AG08395 (cell line): ENCODE results near the gene LIN28B.
"Not testable (repeated sequence)": the region's sequence is repeated elsewhere in the genome, so short reads cannot be mapped to it uniquely, and the experiment has no call there.

Source experiments
- DNase-seq: peaks from one replicate; pipeline ENCODE4 v3.0.0; 2012; ENCODE audit warnings: mixed read lengths, low spot score

LIN28B gene, protein sequence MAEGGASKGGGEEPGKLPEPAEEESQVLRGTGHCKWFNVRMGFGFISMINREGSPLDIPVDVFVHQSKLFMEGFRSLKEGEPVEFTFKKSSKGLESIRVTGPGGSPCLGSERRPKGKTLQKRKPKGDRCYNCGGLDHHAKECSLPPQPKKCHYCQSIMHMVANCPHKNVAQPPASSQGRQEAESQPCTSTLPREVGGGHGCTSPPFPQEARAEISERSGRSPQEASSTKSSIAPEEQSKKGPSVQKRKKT

DNA sequence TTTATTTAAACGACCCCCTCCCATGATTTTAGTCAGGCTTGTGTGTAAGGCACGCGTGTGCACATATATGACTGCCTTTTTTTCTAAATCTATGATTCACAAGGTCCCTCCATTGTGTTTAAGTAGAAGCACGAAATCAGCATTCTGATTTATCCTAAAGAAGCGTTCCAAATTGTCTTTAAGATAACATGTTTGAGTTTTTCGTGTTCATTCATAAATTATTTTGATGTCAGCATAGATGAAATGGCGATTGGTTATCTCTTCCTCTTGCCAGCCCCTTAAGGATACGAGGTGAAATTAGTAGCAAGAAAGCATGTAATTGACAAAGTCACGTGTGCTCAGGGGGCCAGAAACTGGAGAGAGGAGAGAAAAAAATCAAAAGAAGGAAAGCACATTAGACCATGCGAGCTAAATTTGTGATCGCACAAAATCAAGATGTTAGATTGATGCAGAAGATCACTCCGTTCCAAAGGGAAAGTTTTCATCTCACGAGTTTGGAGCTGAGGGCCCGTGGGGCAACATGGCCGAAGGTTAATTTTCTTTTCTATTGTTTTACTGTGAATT lies at the start of gene LIN28B:
Gene LIN28B, plus strand, starts transcription at position 377 of the 564 bp plus-strand sequence. Its CDS starts 144 bp downstream, at position 521.
- DNase-seq: no peak

DNA sequence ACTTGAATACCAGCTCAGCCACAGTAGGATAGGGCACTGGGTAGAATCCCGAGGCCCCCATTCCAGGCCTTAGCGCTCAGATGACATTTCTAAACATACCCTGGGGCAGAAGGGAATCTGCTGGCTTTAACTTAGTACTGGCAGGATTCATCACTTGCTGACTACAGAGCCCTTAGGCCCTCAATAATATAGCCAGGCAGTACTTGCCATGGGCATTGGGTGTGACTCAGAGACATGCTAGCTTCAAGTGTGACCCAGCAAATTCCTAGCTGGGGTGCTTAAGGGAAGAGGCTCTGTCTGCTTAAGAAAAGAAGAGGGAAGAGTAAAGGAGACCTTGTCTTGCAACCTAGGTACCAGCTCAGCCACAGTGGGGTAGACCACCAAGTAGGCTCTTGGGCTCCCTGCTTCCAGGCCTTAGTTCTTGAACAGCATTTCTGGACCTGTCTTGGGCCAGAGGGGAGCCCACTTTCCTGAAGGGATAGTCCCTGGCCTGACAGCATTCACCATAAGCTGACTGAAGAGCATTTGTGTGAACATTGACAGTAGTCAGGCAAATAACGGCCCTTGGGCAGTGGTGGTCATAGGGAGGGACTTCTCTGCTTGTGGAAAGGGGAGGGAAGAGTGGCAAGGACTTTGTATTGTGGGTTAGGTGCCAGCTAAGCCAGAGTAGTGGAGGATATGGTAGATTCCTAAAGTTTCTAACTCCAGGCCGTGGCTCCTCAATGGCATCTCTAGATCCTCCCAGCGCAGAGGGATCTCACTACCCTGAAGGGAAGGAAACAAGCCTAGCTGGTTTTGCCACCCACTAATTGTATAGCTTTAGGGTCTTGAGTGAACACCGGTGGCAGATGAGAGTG lies 48.6 kb upstream of the LIN28B start:
- DNase-seq: no peak

DNA sequence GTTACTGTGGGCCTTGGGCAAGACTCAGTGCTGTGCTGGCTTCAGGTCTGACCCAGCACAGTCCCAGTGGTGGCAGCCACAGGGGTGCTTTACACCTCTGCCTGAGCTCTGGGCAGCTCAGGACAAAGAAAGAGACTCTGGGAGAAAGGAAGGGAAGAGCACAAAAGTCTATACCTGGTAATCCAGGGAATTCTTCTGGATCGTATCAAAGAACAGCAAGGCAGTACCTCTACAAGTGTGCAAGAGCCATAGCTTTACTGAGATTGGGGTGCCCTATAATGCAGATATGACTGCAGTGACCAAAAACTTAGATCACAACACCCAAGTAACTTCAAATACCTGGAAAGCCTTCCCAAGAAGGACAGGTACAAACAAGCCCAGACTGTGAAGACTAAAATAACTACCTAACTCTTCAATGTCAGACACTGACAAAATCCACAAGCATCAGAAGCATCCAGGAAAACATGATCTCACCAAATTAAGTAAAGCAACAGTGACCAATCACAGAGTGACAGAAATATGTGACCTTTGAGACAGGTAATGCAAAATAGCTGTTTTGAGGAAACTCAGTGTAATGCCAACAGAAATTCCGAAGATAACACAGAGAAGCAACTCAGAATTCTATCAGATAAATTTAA lies 47.9 kb upstream of the LIN28B start:
- DNase-seq: no peak

DNA sequence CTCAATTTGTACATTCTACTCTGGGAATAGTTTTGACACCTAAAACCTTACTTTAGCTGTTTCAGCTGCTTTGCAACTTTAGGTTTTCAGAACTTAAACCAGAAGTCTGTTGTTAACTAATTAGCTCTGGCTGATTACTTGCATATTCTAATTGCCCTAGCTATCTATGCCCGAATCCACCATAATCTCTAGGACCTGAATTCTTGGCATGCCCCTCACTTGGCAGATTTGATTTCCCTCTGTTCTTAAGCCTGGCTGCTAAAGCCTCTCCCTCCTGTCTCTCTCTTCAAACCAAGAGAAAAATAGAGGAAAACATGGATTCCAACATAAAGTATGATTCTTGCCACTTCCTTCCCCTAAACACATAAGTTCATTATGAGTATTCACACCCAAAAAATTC lies 35.0 kb upstream of the LIN28B start:
- DNase-seq: no peak

DNA sequence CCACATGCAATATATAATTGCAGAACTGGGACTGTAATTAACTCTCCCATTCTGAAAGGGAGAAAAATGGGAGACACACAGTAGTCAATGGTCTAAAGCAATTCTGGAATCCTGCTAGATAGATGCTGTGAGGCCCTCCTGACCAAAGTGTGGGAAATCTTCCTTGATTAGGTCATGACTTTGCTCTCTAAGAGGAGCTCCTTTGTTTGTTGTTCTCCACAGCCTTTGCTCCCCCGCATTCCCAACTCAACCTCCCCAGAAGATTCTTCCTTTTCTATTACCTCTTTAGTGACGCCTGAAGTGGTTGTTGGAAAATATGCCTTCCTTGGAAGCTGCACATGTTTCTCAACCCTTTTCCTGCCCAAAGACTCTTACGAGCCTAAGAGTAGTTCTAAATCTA lies 28.8 kb upstream of the LIN28B start:
- no peak for DNase-seq

DNA sequence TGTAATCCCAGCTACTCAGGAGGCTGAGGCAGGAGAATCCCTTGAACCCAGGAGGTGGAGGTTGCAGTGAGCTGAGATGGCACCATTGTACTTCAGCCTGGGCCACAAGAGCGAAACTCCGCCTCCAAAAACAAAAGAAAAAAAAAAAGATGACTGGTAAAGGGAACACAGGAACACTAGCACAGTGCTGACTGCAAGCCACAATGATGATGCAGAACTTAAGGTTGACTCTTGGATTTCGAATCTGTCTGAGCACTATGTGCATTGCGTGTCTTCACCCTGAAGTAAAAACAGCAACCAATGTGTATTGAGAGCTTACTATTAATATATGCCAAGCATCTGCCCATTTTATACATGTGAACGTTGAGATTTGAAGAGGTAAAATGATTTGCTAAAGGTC lies 27.6 kb upstream of the LIN28B start:
- no peak for DNase-seq

DNA sequence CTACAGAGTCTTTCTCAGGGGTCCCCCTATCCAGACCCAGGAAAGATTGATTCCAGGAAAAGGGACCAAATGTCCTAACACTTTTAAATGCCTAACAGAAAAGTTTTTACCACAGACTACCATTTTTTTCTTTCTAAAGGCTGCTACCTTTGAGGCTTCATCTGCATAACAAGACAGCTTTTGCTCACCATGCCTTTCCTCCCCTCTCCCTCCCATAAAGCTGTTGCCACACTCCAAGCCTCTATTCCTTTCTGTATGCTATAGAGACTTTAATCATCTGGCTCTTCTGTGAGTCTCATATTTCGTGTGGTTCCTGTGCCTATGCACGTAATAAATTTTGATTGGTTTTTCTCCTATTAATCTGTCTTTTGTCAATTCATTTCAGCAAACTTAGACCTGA lies 26.0 kb upstream of the LIN28B start:
- DNase-seq: no peak

DNA sequence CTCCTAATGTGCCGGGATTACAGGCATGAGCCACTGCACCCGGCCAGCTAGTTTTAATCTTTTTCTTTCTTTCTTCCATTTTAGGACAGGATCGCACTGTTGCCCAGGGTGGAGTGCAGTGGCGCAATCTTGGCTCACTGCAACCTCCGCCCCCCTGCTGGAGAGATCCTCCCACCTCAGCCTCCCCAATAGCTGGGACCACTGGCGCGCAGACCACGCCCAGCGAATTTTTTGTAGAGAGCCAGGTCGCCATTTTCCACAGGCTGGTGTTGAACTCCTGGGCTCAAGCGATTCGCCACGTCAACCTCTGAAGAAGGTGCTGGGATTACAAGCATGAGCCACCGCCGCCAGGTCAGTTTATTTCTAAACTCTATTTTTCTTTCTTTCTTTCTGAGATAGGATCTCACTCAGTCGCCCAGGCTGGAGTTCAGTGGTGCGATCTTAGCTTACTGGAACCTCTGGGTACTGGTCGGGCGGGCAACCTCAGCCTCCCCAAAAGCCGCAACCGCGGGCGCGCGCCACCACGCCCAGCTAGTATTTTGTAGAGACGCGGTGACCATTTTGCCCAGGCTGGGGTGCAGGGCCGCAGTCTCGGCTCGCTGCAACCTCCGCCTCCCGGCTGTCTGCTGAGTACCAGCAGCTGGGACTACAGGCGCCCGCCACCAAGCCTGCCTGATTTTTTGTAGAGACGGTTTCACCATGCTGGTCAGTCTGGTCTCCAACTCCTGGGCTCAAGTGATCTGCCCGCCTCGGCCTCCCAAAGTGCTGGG lies 20.0 kb upstream of the LIN28B start:
- DNase-seq: no peak

DNA sequence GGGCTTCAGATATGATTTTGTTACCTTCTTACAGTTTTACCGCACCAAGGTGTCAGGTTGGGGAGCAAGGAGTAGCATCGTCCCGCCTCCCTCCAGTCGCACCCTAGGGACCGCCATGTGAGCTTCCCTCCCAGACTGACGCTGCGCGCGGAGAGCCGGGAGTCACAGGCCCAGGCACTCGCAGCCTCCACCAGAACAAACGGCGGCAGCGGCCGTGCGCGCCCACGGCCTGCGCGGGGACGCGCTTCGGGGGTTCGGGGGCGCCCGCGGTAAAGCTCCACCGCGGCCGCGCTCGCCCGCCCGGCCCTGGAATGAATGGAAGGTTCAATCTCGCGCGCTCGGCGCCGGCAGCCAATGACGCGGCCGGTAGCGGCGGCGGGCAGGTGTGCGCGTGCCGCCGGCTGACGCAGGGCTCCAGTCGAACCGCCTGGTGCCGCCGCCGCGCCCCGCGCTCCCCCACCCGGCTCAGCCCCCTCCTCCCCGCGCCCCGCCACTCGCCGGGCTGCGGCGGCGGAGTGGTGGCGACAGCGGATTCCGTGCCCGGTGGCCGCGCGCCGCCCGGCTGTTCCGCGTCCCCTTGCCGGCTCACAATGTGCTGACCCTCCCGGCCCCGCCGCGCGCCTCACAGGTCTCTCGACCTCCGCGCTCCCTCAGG lies 16.5 kb upstream of the LIN28B start:
- no peak for DNase-seq

DNA sequence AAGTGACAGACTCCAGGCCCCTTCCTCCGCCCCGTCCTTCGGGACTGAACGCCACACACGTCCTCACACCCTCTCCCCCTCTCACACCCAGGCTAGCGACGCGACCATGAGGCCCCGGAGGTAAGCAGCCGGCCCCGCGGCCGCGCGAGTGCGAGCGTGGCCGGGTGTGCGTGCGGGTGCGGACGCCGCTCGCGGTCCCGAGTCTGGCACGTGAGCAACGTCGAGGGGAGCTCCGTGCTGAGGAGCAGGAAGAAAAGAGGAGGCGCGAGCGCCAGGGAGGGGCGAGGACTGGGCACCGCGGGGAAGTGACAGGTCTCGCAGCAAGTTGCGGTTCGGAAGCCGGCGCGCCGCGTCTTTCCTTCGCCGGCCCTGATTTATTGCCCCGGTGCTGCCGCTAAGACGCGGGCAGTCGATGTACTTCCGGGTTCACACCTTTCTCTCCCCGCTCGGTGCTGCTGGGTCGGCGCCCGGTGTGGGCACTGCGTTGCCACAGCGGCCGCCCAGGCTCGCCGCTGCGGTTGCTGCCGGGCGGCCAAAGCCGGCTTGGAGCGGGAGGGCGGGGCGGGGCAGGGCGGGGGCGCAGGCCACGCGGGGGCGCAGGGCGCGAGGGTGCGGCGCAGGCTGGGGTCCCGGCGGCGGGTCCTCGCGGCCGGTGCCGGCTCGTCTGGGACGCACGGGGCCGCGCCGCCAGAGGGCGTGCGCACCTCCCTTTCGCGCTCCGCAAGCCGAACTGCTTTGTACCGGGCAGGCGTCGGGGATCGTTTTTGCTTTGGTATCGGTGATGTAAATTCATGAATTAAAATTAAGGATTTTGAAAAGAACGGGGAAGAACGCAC lies 15.8 kb upstream of the LIN28B start:
- DNase-seq: peak; percentile 6

DNA sequence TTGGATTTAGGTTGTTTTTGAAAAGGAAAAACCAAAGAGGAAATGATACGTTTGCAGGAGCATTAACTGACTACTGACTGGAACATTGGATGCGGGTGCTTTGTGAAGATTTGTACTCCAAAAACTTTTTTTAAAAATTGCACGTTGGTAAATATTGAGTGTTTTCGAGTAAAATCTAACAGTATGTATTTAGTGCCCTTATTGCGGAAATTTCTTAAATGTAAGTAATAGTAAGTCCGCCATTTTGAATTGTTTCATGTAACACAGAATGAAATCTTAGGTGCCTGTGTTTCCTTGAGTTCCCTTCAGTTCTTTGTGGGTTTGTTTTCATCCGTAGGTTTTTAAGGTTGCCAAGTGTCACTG lies 15.2 kb upstream of the LIN28B start:
- no peak for DNase-seq

DNA sequence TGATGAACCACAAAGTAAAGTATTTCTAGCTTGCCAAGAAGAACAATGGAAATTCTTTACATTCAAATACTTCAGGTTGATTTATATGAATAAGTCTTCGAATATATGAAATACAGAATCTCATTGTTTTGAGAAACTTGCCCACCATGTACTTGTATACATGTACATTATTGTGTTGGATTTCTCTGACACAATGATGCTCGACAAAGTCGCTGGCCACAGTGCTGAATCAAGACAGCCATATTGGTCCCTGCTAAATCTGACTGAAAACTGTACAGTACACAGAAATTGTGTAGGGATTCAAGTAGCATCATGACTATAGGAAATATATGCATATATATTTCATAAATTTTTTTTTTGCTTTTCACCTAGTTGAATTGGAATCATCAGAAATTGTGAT lies 13.1 kb upstream of the LIN28B start:
- DNase-seq: no peak

DNA sequence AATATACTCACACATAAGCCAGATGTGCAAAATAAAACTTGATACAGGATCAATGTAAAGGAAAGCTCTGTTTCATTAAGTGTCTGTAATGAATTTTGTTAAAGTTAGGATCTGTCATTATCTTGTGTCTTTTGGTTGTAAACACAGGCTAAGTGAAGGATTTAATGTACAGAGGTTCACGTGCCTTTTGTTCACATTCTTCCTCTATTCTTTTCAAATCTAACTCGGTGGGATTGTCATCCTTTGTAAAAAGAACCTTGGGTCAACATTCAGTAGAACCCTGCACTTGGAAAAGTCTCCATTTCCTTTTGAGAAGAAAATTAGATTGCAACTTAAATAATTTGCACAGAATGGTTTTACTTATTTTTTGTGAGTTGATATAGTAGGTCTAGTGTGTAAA lies 7.7 kb upstream of the LIN28B start:
- DNase-seq: no peak

DNA sequence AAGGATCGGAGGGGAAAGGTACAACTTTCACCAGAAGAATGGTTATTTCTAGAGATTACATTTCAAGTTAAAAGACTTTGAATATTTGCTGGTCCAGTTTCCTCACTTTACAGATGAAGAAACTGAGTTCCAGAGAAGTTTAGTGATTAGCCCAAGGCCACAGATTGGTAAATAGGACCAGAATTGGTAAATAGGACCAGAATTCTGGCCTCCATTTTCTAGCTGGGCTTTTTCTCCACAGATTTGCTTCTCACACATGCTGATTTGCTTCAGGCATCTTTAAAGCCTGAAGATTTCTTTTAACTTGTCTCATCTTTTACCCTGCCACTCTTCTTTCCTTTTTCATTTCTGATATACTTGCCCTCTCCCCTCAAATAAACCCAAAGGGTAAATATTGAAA lies 5.2 kb upstream of the LIN28B start:
- DNase-seq: no peak

DNA sequence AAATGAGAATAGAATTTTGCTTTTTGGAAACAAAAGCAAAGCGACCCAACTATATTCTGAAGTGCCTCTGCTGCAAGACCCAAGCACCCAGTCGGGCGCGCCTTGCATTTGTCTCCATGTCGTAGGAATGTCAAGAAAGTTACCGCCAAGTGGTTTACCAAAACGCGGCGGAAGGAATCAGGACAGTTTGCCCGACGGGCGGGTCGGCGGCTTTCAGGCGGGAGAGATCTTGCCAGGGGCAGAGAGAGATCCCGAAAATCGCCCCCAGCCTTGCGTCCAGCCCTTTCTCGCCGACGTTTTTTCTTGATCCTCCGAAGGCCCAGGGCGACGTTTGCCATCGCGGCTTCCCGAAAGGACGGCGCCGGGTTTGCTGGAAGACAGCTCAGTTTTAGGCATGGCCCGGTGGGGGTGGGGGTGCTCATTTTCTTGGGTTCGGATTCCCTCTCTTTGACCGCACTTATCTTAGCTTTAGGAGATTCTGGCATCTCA lies 4.0 kb upstream of the LIN28B start:
- DNase-seq: no peak

DNA sequence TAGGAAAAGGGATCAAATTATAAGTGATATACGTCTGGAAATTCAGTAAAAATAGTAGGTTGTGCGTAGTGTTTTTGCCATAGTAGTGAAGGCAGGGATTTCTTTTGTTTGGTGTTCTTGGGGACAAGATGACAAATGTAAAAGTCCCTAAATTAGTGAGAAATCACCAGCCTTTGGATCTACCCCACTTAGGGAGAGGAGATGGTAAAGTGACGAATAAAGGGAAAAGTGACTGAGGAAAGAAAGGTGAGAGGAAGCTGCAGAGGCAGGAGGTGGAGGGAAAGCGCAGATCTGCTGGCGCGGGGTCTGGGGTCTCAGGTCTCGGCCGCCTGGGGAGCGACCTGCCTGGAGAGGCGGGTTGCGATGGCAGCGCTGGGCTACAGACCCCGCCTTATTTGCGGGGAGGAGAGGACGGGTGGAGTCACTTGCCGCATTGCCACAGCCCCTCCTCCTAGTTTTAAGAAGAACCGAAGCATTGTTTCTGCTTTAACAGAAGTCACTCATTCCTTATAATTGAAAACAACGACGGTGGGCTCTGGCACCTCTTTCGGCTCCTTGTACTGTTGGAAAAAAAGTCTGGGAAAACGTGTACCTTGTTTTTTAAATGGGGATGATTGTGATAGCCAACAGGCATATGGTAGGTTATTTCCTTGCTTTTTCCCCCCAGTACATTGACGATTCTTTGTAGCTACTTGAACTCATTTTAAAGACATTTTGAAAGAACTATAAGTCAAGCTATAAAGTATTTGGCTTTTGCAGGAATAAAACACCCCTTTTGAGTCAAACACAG lies 3.3 kb upstream of the LIN28B start:
- not testable (repeated sequence) for DNase-seq

DNA sequence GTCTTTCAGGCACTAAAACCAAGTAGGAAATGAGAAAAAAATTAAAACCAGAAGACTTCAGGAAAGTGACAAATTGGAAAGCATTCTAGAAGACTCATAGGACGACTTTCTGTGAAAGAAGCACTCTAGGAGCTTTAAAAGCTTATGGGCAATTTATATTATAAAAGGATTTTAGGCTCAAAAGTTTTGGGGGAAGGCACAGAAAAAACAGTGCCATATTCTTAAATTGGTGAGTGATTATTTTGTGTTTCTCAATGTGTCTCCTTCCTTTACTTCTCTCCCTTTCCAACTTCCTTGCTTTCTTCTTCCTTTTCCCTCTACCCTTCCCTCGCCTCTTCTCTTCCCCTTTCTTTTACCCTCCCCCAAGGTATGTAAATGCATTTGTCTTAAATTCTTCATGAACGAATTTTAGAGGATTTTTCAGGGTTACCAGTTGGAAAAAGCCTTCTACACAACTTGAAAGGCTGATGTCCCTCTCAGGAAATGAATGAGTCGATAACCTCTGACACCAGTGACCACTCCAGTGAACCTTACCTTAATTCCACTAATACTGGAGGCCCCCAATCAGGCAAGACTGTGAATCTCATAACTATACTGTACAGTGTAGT lies 2.6 kb upstream of the LIN28B start:
- no peak for DNase-seq

DNA sequence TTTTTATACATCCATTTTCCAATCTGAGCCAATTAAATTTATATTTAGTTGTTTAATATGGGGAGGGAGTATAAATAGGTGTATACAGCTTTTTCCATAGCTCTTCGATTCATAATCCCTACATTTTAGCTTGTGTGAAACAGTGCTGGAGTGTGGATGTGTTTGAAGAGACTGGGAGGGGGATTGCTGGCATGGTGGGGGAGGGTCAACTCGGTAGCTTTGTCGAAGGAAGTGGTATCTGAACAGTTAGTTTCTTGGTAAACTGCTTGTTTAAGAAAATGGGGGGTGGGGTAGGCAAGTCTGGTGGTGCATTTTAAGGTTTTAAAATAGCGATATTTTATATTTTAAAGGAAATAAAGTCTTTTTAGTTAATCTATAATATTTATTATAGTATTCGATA lies 1.4 kb upstream of the LIN28B start:
- DNase-seq: no peak
